ENCODE data around the gene ATRAID.
A peak's percentile ranks its signal among the peaks of the same experiment; 100 is the strongest.
"Not testable (repeated sequence)": the region's sequence is repeated elsewhere in the genome, so short reads cannot be mapped to it uniquely, and the experiment has no call there.

Gene ATRAID

DNA sequence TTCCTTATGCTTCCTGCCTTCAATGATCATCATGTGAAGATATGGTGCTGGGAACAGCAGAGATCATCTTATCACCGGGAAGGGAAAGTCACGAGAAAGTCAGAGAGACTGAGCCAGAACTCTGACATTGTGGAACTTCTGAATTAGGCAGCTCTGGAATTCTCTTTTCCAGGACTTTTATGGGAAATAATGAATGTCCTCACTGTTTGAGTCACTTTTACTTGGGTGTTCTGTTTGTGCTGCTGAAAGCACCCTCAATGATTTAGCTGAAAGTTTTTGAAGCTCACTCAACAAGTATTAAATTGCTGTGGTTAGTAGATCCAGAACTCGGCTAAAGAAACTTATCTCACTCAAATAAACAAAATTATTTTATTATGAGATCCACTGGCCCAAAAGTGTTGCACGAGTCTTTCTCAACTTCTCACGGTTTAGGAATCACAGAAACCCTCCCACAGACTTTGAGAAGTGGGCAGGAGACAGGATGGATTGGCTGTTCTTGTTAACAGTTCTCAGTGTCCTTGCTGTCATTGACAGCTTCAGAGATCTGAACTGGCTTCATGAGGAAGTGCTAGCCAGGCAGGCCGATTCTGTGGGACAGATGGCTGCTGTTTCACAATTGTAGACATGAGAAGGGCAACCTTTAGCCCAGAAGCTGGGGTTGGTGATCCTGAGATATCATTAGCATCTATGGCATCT, 26.4 kb upstream of the ATRAID start:
- FAIRE-seq = no peak
- no peak for DNase-seq (ENCODE audit: insufficient read length, low spot score)
- no peak for TF ChIP-seq CTCF (IDR thresholded peaks at IDR 0.05; ENCODE audit: insufficient read depth, missing control alignments)

GRCh38 chr2:27186613-27187345, 25.1 kb upstream of the ATRAID start:
- no peak for TF ChIP-seq CTCF (IDR thresholded peaks at IDR 0.05; ENCODE audit: insufficient read depth, missing control alignments)
- FAIRE-seq (no peak), DNase-seq (ENCODE audit: insufficient read length, low spot score) (no peak)

GRCh38 chr2:27189989-27190388, 21.9 kb upstream of the ATRAID start:
- no peak for FAIRE-seq
- TF ChIP-seq CTCF (IDR thresholded peaks at IDR 0.05; ENCODE audit: insufficient read depth, missing control alignments) = no peak

GRCh38 chr2:27191070-27191829, 20.6 kb upstream of the ATRAID start:
- TF ChIP-seq CTCF (IDR thresholded peaks at IDR 0.05; ENCODE audit: insufficient read depth, missing control alignments) = peak; percentile 66
- no peak for DNase-seq (ENCODE audit: insufficient read length, low spot score)
- no peak for FAIRE-seq

More at GRCh38 chr2:27189989-27190388, 21.9 kb upstream of the ATRAID start:
- DNase-seq (ENCODE audit: insufficient read length, low spot score) = no peak

- no peak for FAIRE-seq
- TF ChIP-seq CTCF (IDR thresholded peaks at IDR 0.05; ENCODE audit: insufficient read depth, missing control alignments) = no peak
Observed at GRCh38 chr2:27194538-27195354, 17.1 kb upstream of the ATRAID start.

GRCh38 chr2:27195799-27196198, 16.0 kb upstream of the ATRAID start:
- not testable (repeated sequence) for DNase-seq (ENCODE audit: insufficient read length, low spot score); FAIRE-seq

More at GRCh38 chr2:27194538-27195354, 17.1 kb upstream of the ATRAID start:
- no peak for DNase-seq (ENCODE audit: insufficient read length, low spot score)

DNA sequence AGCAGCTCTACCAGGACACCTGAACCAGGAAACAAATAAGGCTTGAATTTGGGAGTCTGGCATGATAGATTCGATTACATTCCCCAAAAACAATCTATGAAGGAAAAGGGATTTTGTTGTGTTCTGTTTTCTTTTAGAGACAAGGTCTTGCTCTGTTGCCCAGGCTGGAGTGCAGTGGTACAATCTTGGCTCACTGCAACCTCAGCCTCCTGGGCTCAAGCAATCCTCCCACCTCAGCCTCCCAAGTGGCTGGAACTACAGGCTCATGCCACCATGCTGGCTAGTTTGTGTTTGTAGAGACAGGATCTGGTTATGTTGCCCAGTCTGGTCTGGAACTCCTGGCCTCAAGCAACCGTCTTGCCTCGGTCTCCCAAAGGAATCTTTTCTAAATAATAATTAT, 13.8 kb upstream of the ATRAID start:
- not testable (repeated sequence) for DNase-seq (ENCODE audit: insufficient read length, low spot score); FAIRE-seq
